H9 (cell line): Measurements from ENCODE around the gene TMTC2. TPM values are rescaled to one million over a fixed set of nuclear protein-coding genes. Genes with fewer than 3 reads are reported as not detected.

Source experiments
- DNase-seq: peaks from one replicate; pipeline ENCODE4 v3.0.0-alpha.2; 2017
- H2AFZ ChIP-seq: one replicate; pipeline ENCODE4 v1.6.1; 2013; ENCODE audit warnings: mild to moderate bottlenecking, low read length, control low read depth, moderate library complexity
- H2AK5ac ChIP-seq: 2 replicates; pipeline ENCODE4 v1.6.1; 2013; ENCODE audit warnings: low read length, control low read depth, mixed read lengths; ENCODE audit not compliant: insufficient read length
- H2BK120ac ChIP-seq: one replicate; pipeline ENCODE4 v1.6.1; 2013; ENCODE audit warnings: low read depth, mild to moderate bottlenecking, low read length, control low read depth, inconsistent platforms; ENCODE audit not compliant: poor library complexity, severe bottlenecking
- H2BK12ac ChIP-seq: 2 replicates; pipeline ENCODE4 v1.6.1; 2013; ENCODE audit warnings: low read length, control low read depth, mixed read lengths, low read depth; ENCODE audit not compliant: insufficient read length
- H2BK15ac ChIP-seq: 2 replicates; pipeline ENCODE4 v1.6.1; 2013; ENCODE audit warnings: low read depth, low read length, control low read depth
- H2BK20ac ChIP-seq: one replicate; pipeline ENCODE4 v1.6.1; 2013; ENCODE audit warnings: low read depth, mild to moderate bottlenecking, low read length, control low read depth, inconsistent platforms; ENCODE audit not compliant: poor library complexity, severe bottlenecking
- H2BK5ac ChIP-seq: 2 replicates; pipeline ENCODE4 v1.6.1; 2013; ENCODE audit warnings: low read length, control low read depth, mixed read lengths; ENCODE audit not compliant: insufficient read length
- H3K14ac ChIP-seq: 2 replicates; pipeline ENCODE4 v1.6.1; 2013; ENCODE audit warnings: low read length, control low read depth; ENCODE audit not compliant: insufficient read depth
- H3K18ac ChIP-seq: 2 replicates; pipeline ENCODE4 v1.6.1; 2013; ENCODE audit warnings: low read depth, mild to moderate bottlenecking, mixed read lengths, low read length, control low read depth; ENCODE audit not compliant: insufficient read length
- H3K23ac ChIP-seq: 2 replicates; pipeline ENCODE4 v1.6.1; 2013; ENCODE audit warnings: low read length, control low read depth, mixed read lengths, low read depth; ENCODE audit not compliant: insufficient read length
- H3K23me2 ChIP-seq: 2 replicates; pipeline ENCODE4 v1.6.1; 2013; ENCODE audit warnings: low read depth, mild to moderate bottlenecking, mixed read lengths, low read length, control low read depth; ENCODE audit not compliant: insufficient read length, poor library complexity, severe bottlenecking
- H3K27ac ChIP-seq: 2 replicates; pipeline ENCODE4 v1.5.1; 2013; ENCODE audit warnings: low read length, control low read depth, mixed read lengths, low read depth; ENCODE audit not compliant: insufficient read length
- H3K27me3 ChIP-seq: 2 replicates; pipeline ENCODE4 v1.6.1; 2013; ENCODE audit warnings: low read length, control low read depth, inconsistent platforms; ENCODE audit not compliant: insufficient read depth
- H3K4ac ChIP-seq: 2 replicates; pipeline ENCODE4 v1.6.1; 2013; ENCODE audit warnings: low read depth, mild to moderate bottlenecking, control low read depth, inconsistent platforms, low read length, moderate library complexity
- H3K4me1 ChIP-seq: 2 replicates; pipeline ENCODE4 v1.6.1; 2013; ENCODE audit warnings: low read length, control low read depth, inconsistent platforms; ENCODE audit not compliant: insufficient read depth
- H3K4me2 ChIP-seq: 2 replicates; pipeline ENCODE4 v1.6.1; 2013; ENCODE audit warnings: low read length, control low read depth, mixed read lengths; ENCODE audit not compliant: insufficient read length, insufficient read depth
- H3K56ac ChIP-seq: 2 replicates; pipeline ENCODE4 v1.6.1; 2013; ENCODE audit warnings: low read depth, mild to moderate bottlenecking, mixed read lengths, low read length, control low read depth; ENCODE audit not compliant: insufficient read length
- H3K79me1 ChIP-seq: 2 replicates; pipeline ENCODE4 v1.6.1; 2013; ENCODE audit warnings: low read depth, mild to moderate bottlenecking, moderate library complexity, low read length, control low read depth, inconsistent platforms; ENCODE audit not compliant: insufficient read depth, poor library complexity, severe bottlenecking
- H3K79me2 ChIP-seq: 2 replicates; pipeline ENCODE4 v1.6.1; 2013; ENCODE audit warnings: low read length, control low read depth, inconsistent platforms; ENCODE audit not compliant: insufficient read depth
- H3K9ac ChIP-seq: 2 replicates; pipeline ENCODE4 v1.6.1; 2013; ENCODE audit warnings: low read length, control low read depth, mixed read lengths; ENCODE audit not compliant: insufficient read length; ENCODE audit errors: extremely low read depth
- H3K9me3 ChIP-seq: one replicate; pipeline ENCODE4 v1.6.1; 2013; ENCODE audit warnings: low read depth, low read length, inconsistent platforms; ENCODE audit not compliant: control insufficient read depth
- H3T11ph ChIP-seq: one replicate; pipeline ENCODE4 v1.6.1; 2013; ENCODE audit warnings: mild to moderate bottlenecking, low read length, control low read depth, inconsistent platforms
- H4K20me1 ChIP-seq: one replicate; pipeline ENCODE4 v1.6.1; 2013; ENCODE audit not compliant: control insufficient read depth, insufficient read length, insufficient read depth
- H4K5ac ChIP-seq: 2 replicates; pipeline ENCODE4 v1.6.1; 2013; ENCODE audit warnings: low read depth, mild to moderate bottlenecking, mixed read lengths, low read length, control low read depth; ENCODE audit not compliant: insufficient read length
- H4K8ac ChIP-seq: replicated peaks from 2 replicates; pipeline ENCODE4 v1.6.1; 2013; ENCODE audit warnings: low read length, control low read depth, mixed read lengths, low read depth; ENCODE audit not compliant: insufficient read length
- H4K91ac ChIP-seq: 2 replicates; pipeline ENCODE4 v1.6.1; 2013; ENCODE audit warnings: low read depth, mild to moderate bottlenecking, moderate library complexity, mixed read lengths, low read length, control low read depth; ENCODE audit not compliant: insufficient read length
- H3K27ac Mint-ChIP-seq, 3 experiments: 2 replicates in 2 of 3; 3 replicates in 1 of 3; pipeline ENCODE4 v1.8.0; 2020 to 2021; ENCODE audit warnings: mixed read lengths in 3 of 3, mild to moderate bottlenecking in 1 of 3, moderate library complexity in 1 of 3
- H3K27me3 Mint-ChIP-seq: 2 replicates; pipeline ENCODE4 v1.8.0; 2021; ENCODE audit warnings: low read depth, mild to moderate bottlenecking, moderate library complexity, mixed read lengths
- H3K36me3 Mint-ChIP-seq, 3 experiments: 2 replicates in 2 of 3; 3 replicates in 1 of 3; pipeline ENCODE4 v1.8.0; 2020 to 2021; ENCODE audit warnings: low read depth in 3 of 3, mixed read lengths in 3 of 3; ENCODE audit not compliant: insufficient read depth in 1 of 3
- H3K4me1 Mint-ChIP-seq, 2 experiments: 2 replicates each; pipeline ENCODE4 v1.8.0; 2020; ENCODE audit warnings: mixed read lengths in 2 of 2
- H3K4me3 Mint-ChIP-seq, 2 experiments: 2 replicates in 1 of 2; 3 replicates in 1 of 2; pipeline ENCODE4 v1.8.0; 2020 to 2021; ENCODE audit warnings: mild to moderate bottlenecking in 2 of 2, mixed read lengths in 2 of 2, moderate library complexity in 1 of 2
- H3K9me3 Mint-ChIP-seq, 2 experiments: 2 replicates in 1 of 2; 3 replicates in 1 of 2; pipeline ENCODE4 v1.8.0; 2020; ENCODE audit warnings: mild to moderate bottlenecking in 2 of 2, mixed read lengths in 2 of 2, moderate library complexity in 1 of 2
- CTCF ChIP-seq: fragments of 200-600 bp; sonication (generic); conservative IDR thresholded peaks from 3 replicates; pipeline ENCODE4 v1.8.0; 2021; ENCODE audit warnings: antibody characterized with exemption, mild to moderate bottlenecking
- WGBS: extraction: QIAGEN DNeasy Blood & Tissue Kit; methylation state at CpG from one replicate; pipeline ENCODE4 v1.1.7; 2013; ENCODE audit warnings: missing lambda C conversion rate, low lambda C conversion rate, mixed read lengths; ENCODE audit not compliant: insufficient read length; ENCODE audit errors: extremely low coverage; 5-methylcytosine and 5-hydroxymethylcytosine counted together
- total RNA-seq: library from RNA; stranded (reverse); gene quantifications from 2 replicates; pipeline ENCODE4 v1.2.1, GENCODE V29; 2021

The TMTC2 gene
- total RNA-seq, 1 experiment from 2014 or later: 3.1 TPM

GRCh38 chr12:83132360-83132759 lies 445.7 kb downstream of the TMTC2 start:
- Histone ChIP-seq H4K91ac (no peak overlapping the region), H3K27me3 (no peaks in the 10 kb centered on the region), H3K9me3 (no peaks in the 10 kb centered on the region), H3K4me1 (no peaks in the 10 kb centered on the region; the same call in 1 of the 2 replicates), H4K8ac (no peak overlapping the region), H3K56ac (no peak overlapping the region), H3K23ac (no peak overlapping the region), H3K27ac (no peak overlapping the region), H3K79me2 (no peaks in the 10 kb centered on the region), H2BK5ac (no peak overlapping the region), H3K14ac (no peak overlapping the region), H3T11ph (no peak overlapping the region), H3K4me2 (no peak overlapping the region), H2AFZ (no peak overlapping the region), H2BK15ac (no peak overlapping the region), H3K79me1 (no peaks in the 10 kb centered on the region), H2AK5ac (no peak overlapping the region), H3K18ac (no peak overlapping the region), H4K20me1 (no peaks in the 10 kb centered on the region), H3K9ac (no peak overlapping the region), H4K5ac (no peak overlapping the region), H2BK120ac (no peak overlapping the region), H3K23me2 (no peaks in the 10 kb centered on the region), H3K4ac (no peak overlapping the region), H2BK20ac (no peak overlapping the region), H2BK12ac (no peak overlapping the region)
- Mint-ChIP-seq H3K4me3 (no peak overlapping the region), H3K27ac (no peak overlapping the region; a peak in 1 of 7 replicates), H3K4me1 (peaks cover 12 to 13% of the 10 kb centered on the region in 2 experiments), H3K9me3 (no peaks in the 10 kb centered on the region), H3K36me3 (peaks cover 0 to 1% (median 0%) of the 10 kb centered on the region in 3 experiments; a peak in 1 of 7 replicates), H3K27me3 (no peaks in the 10 kb centered on the region)
- whole genome bisulfite sequencing: no CpG with 5 or more reads among the region's 2 CpGs
- TF ChIP-seq CTCF: no peak
- no peak for DNase-seq
